Activated CD8-positive, alpha-beta memory T cell treated with anti-CD3 and anti-CD28 coated beads, Interleukin-2, amount 50 U/mL, for 4 hours (primary cell): Measurements from ENCODE around the gene ARHGAP36.

Source experiments
- DNase-seq: peaks from one replicate; pipeline ENCODE4 v3.0.0-alpha.2; 2020

ARHGAP36 gene, protein sequence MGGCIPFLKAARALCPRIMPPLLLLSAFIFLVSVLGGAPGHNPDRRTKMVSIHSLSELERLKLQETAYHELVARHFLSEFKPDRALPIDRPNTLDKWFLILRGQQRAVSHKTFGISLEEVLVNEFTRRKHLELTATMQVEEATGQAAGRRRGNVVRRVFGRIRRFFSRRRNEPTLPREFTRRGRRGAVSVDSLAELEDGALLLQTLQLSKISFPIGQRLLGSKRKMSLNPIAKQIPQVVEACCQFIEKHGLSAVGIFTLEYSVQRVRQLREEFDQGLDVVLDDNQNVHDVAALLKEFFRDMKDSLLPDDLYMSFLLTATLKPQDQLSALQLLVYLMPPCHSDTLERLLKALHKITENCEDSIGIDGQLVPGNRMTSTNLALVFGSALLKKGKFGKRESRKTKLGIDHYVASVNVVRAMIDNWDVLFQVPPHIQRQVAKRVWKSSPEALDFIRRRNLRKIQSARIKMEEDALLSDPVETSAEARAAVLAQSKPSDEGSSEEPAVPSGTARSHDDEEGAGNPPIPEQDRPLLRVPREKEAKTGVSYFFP

GRCh38 chrX:131058136-131058868 is at the start of gene ARHGAP36:
ARHGAP36 (plus strand) TSS chrX:131058346; CDS start chrX:131081666, 23,320 bp downstream.
- no peak for DNase-seq

- no peak for DNase-seq
Measured at GRCh38 chrX:131010186-131010585, 48.0 kb upstream of the ARHGAP36 start.

DNA sequence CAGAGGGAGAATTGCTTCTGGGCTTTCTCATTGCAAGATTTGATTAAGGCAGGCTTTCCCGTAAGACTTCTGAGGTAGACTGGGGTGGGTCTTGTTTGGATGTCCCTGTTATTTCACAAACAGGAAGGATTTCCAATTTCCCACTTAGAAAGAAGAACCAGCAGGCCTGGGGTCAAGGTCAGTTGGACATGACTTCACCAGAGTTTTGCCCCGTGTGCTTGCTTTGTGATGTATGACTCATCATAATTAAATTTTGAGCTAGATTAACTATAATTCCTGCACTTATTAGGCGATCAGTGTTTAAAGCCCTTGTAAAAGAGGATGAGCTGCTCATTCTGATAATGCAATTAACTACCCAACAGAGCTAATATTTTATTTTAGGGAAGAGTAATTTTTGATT is 32.8 kb upstream of the ARHGAP36 start:
- no peak for DNase-seq

DNA sequence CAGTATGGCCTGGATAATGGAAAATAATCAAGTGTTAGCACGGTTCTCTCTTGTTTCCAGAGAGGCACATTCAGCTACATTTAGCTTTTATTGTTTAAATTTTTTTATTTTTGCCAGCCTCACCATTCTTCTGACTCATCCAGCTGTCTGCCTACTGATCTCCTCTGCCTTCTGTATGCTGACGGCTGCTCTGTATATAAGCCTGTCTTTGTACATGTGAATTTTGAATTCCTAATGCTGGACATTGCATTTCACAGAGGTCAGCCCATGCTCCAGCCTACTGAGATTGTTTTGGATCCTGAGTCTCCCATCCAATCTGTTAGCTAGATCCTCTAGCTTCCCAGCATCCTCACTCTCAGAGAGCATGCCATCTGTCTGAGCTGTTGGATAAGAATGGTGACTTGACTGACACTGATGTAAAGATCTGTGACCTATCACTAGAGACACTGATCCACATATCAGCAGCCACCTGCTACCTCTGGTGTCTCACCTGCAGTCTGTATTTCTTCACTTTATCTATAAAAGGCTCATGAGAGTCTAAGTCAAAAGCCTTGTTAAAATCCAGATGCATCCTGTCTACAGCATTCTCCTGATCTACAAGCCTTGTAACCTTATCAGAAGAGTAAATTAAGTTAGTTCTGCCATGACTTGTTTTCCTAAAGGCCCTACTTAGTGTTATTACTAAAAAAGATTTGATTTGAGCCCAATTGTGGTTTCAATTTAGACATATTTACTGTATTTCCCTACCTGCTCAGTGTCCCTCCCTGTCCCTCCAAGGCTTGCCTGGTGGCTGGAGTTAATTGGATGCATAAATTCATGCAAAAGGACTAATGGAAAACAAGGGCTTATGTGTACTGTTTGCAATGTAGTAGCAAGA is 25.6 kb upstream of the ARHGAP36 start:
- DNase-seq, result no peak

DNA sequence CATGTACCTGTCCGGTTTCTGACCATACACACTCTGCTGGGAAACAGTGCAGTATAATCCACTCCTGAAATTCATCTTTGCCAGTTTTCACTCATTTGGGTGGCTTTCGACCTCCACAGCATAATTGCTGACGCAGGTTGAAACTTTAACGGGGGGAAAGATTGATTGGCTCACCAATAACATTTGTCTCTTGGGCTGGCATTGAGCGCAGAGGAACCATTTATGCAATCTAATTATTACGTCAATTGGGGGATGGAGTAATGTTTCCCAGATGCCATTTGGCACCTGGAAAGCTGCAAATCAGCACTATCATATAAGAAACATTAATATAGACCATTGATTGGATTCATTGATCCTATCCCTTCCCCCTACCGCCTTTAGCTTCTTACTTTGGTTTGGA is 24.1 kb upstream of the ARHGAP36 start:
- DNase-seq, result no peak

DNA sequence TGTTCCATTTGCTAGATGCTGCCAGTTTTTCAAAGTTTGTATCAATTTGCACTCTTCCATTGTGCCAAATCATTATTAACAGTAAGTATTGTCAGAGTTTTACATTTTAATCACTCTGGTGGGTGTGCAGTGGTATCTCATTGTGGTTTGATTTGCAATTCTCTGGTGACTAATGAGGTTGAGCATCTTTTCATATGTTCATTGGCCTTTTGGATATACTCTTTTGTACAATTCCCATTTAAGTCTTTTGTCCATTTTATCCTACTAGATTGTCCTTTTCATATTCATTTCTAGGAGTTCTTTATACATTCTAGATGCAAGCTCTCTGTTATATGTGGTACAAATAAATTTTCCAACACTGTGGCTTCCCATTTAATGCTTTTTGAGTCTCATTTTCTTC is 17.4 kb upstream of the ARHGAP36 start:
- no peak for DNase-seq

- no peak for DNase-seq
Measured at GRCh38 chrX:131041667-131042066, 16.5 kb upstream of the ARHGAP36 start.

GRCh38 chrX:131045726-131046125 is 12.4 kb upstream of the ARHGAP36 start:
- no peak for DNase-seq

GRCh38 chrX:131046596-131046995 is 11.6 kb upstream of the ARHGAP36 start:
- DNase-seq, result no peak

GRCh38 chrX:131047180-131047579 is 11.0 kb upstream of the ARHGAP36 start:
- no peak for DNase-seq

DNA sequence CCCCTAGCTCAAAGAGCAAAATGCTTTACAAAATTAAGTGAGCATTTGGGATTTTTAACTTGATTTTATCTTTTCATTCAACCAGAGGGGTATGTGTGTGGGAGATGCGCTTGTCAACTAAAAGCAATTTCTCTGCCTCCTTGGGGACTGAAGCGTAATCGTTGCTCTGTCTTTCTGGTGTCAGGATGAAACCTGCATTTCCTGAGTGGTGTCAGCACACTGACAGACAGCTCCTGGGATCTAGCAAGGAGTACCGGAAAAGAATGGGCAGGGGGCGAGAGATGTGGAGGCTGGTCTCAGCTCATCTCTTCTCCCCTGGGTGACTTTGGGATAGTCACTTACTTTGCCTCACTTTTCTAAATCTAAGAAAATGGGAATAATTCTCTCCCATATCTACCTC is 5.1 kb upstream of the ARHGAP36 start:
- DNase-seq, result no peak

DNA sequence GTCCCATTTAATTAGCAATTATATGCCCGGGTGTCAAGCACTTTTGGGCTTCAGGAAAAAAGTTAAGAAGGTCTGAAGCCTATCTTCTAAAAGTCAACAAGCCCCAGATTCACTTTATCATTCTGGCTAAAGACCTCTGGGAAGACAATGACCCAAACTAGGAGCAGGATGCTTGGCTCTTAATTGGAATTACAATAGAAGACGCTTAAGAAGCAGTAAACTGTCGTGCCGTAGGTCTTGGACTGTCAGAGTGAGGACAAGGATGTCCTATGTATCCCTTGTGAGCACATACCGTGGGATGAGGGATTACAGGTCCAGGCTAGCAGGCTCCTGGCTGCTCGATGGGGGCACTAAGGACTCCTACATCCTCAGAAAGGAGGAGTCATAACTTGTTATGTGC is 3.2 kb upstream of the ARHGAP36 start:
- DNase-seq, result no peak

- no peak for DNase-seq
Measured at GRCh38 chrX:131057706-131058105, 440 bp upstream of the ARHGAP36 start.

DNA sequence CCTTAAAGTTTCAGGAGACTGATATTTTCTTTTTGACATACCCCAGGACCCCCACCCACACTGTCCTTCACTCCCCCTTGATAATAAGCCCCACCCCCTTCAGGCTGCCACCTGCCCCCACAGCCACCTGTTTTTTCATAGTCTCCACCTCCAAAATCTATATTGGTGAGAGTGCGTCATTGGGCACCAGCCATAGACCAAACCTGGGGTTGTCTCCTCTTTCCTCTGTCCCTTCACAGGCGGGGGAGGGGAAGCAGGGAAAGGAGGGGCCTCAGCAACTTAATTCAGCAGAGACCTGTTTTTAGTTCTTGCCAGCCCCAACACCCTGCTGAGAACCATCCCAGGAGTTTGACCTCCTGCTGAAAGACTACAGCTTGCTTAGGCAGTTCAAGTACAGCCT is 1.1 kb downstream of the ARHGAP36 start:
- DNase-seq, result no peak

DNA sequence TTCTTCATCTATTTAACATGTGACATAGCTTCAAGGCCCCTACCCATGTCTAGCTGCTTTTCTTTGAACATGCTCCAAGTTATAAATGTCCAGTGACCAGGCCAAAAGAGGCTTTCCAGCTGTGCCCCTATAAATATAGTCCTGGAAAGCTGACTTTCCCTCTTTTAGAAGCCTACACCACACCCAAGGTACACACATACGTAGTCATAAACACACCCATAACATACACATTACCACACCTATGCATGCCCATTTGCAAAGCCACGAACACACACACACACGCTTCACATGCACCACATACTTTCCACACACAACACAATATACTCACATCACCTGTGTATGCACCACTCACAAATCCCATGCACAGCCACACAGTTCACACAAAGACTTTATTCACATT is 2.0 kb downstream of the ARHGAP36 start:
- DNase-seq, result no peak

DNA sequence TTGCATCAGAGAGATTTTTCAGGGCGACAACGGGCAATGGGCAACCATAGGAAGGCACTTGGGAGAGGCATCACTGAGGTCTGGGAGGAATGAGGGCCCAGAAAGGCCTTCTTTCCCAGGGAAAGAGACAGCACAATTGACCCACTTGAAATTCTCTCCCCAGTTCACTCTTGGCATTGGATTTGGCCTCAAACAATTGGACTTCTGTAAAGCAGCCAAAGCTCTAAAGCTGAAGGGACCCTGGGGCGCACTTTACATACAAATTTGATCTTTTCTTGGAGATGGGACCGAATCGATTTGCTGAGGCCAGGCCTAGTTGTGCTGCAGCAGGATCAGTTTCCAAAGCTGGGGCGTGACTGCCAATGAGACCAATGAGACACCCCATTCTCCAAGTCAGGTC is 3.2 kb downstream of the ARHGAP36 start:
- DNase-seq, result no peak

DNA sequence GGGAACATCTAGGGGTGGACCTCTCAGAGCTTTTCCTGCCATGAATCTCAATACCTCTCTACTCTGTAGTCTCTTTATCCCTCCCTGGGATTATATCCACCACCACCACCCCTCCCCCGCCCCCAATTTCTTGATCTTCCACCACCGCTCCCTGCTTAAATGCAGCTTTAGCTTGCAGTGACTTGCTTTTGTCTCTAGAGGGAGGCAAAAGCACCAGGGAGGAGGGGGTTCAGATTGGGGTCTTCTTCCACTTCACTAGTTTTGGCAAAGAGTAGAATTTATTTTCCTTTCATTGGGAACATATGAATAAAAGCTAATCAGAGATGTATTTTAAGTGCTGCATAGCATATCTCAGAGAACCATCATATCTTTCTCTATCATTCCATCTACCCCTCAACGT is 5.5 kb downstream of the ARHGAP36 start:
- no peak for DNase-seq

GRCh38 chrX:131066237-131066636 is 8.1 kb downstream of the ARHGAP36 start:
- no peak for DNase-seq

- no peak for DNase-seq
Measured at GRCh38 chrX:131067216-131067615, 9.1 kb downstream of the ARHGAP36 start.

- no peak for DNase-seq
Measured at GRCh38 chrX:131067846-131068745, 9.9 kb downstream of the ARHGAP36 start.

- DNase-seq, result no peak
Measured at GRCh38 chrX:131068945-131069719, 11.0 kb downstream of the ARHGAP36 start.
